Renal cortical epithelial cell (primary cell): ENCODE data around the gene ZCCHC4. TPM values are rescaled to one million over a fixed set of nuclear protein-coding genes. Genes with fewer than 3 reads are reported as not detected.

ENCODE experiments used
- DNase-seq: peaks from one replicate; pipeline ENCODE4 v3.0.0-alpha.2; 2011; ENCODE audit warnings: low read depth
- total RNA-seq: library from RNA; depleted of rRNA; stranded (reverse); fragments of >200 nt; gene quantifications from 2 replicates; pipeline ENCODE4 v1.2.3, GENCODE V29; 2014

The ZCCHC4 gene, protein sequence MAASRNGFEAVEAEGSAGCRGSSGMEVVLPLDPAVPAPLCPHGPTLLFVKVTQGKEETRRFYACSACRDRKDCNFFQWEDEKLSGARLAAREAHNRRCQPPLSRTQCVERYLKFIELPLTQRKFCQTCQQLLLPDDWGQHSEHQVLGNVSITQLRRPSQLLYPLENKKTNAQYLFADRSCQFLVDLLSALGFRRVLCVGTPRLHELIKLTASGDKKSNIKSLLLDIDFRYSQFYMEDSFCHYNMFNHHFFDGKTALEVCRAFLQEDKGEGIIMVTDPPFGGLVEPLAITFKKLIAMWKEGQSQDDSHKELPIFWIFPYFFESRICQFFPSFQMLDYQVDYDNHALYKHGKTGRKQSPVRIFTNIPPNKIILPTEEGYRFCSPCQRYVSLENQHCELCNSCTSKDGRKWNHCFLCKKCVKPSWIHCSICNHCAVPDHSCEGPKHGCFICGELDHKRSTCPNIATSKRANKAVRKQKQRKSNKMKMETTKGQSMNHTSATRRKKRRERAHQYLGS
- 10.6 and 13.6 TPM in 2 replicates for total RNA-seq

DNA sequence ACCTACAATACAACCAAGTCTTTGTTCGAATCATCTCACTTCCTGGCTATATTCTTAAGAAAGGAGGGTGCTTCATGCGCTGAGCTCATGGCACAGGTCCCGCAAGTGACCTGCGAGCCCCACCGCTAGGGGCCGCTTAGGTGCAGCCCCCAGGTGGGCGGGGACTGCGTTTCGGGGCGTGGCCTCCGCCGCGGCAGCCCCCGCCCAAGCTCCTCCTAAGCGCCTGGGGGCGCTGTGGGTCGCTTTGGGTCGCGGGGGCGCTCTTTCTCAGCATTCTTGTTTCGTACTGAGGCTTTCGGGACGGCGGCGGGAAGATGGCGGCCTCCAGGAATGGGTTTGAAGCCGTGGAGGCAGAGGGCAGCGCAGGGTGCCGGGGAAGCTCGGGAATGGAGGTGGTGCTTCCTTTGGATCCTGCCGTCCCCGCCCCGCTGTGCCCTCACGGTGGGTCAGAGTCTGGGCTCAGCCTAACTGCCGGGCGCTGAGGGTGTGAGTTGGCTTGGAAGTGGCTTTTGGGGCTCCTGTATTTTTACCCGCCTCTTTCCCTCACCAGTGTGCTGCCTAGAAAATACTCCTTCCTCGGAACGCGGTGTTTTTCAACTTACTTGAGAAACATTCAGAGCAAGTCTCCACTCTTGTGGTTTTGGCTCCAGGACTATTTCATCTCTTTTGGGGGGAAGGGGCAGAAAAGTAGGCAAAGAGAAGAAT is at the start of gene ZCCHC4:
Gene ZCCHC4 (plus strand): TSS at position 279 of the 705 bp plus-strand sequence. CDS start 36 bp downstream, at position 315.
- DNase-seq: peak; percentile 65

DNA sequence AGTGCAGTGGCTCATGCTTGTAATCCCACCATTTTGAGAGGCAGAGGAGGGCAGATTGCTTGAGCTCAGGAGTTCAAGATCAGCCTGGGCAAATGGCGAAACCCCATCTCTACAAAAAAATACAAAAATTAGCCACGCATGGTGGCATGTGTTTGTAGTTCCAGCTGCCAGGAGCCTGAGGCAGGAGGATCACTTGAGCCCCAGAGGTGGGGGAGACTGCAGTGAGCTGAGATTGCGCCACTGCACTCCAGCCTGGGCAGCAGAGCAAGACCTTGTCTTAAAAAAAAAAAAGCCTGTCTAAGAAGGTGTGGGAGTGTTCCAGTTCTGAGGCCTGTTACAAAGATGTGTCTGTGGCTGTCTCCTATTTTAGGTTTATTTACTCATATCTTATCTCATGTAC is 40.7 kb upstream of the ZCCHC4 start:
- DNase-seq: peak; percentile 3

DNA sequence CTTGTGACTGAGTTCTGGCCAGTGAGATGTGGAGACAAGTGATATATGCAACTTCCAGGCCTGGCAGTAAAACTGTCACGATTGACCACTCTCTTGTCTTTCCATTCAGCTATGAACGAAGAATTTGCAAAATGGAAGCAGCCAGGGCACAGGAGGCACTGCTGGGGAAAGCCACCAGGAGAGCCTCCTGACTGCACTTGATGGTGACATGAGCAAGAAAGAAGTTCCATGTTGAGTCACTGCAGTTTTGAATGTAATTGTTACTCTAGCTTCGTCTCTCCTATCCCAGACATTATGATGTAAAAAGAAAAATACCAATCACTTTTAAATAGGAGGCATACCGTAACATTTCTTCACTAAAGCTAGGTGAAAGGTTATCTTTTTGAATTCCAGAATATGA is 32.4 kb upstream of the ZCCHC4 start:
- DNase-seq: no peak

DNA sequence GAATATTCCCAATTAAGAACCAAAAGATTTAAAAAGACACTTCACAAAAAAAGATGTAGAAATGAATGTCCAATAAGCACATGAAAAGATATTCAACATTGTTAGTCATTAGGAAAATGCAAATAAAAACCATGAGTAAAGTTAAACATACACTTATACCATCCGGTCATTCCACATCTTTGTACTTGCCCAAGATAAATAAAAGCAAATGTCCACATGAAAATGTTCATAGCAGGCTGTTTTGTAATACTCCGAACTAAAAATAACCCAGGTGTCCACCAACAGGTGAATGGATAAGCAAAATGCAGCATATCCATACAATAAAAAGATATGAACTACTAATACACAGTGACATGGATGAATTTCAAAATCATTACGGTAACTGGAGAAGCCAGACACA is 28.6 kb upstream of the ZCCHC4 start:
- no peak for DNase-seq

DNA sequence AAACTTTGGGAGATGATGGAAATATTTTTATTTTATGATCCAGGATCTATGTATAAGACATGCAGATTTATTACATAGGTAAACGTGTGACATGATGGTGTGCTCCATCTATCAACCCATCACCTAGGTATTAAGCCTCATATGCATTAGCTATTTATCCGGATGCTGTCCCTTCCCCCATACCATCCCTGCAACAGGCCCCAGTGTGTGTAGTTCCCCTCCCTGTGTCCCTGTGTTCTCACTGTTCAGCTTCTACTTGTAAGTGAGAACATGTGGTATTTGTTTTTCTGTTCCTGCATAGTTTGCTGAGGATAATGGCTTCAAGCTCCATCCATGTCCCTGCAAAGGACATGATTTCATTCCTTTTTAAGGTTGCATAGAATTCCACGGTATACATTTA is 28.1 kb upstream of the ZCCHC4 start:
- no peak for DNase-seq

DNA sequence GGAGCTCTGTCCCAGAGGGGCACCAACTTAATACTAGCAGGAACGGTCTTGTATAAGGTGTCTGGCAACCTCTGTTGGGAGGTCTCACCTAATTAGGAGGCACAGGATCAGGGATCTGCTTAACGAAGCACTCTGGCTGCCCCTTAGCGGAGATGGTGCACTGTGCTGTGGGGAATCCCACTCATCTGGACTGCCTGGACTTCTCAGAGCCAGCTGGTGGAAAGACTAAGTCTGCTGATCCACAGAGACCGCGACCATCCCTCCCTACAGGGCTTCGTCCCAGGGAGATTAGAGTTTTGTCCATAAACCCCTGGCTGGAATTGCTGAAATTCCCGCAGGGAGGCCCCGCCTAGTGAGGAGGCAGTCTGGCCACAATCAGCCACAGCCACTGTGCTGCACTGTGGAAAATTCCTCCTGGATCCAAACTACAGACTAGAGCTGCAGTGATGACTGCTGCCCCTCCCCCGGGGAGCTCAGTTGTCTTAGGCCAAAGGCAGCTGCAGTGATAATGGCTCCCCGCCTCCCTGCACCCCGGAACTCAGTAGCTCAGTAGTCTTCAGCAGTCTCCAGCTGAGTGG is 22.0 kb upstream of the ZCCHC4 start:
- DNase-seq: no peak

DNA sequence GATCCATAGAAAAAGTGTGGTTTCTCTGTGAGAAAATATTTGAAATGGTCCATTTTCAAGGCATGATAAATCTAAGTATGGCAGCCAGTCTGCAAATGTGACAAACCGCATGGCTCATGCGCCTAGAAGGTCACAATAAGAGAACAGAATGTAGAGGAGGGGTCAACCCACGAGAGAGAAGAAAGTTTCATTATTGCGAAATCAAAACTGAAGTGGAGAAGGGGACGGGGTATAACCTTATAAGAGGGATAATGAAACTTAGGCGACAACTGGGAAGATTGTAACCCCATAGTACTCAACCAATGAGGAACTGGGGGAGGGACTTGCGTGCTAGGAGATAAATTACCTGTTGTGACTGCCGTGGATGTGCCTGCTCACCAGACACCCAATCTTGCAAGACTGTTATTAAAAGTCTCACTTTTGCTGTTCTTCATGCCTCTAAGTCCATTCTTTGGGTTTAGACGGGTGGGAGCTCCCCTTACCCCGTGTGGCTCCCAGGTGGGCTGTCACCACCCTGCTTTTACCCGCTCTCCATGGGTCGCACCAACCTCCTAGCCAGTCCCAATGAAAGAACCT is 21.3 kb upstream of the ZCCHC4 start:
- no peak for DNase-seq

DNA sequence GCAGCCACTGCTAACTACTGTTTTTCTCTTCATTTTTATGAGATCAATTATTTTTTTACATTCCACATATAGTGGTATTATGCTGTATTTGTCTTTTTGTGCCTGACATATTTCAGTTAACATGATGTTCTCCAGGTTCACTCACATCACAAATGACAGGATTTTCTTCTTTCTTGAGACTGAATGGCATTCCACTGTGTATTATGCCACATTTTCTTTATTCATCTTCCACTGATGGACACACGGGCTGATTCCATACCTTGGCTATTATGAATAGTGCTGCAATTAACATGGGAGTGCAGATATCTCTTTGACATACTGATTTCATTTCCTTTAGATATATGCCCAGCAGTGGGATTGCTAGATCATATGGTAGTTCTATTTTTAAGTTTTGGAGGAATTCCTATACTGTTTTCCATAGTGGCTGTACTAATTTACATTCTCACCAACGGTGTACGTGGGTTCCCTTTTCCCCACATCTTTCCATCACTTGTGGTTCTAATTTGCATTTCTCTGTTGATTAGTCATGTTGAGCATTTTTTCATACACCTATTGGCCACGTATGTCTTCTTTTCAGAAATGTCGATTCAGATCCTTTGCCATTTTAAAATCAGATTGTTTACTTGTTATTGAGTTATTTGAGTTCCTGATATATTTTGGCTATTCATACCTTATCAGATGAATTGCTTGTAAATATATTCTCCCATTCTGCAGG is 14.9 kb upstream of the ZCCHC4 start:
- DNase-seq: no peak

DNA sequence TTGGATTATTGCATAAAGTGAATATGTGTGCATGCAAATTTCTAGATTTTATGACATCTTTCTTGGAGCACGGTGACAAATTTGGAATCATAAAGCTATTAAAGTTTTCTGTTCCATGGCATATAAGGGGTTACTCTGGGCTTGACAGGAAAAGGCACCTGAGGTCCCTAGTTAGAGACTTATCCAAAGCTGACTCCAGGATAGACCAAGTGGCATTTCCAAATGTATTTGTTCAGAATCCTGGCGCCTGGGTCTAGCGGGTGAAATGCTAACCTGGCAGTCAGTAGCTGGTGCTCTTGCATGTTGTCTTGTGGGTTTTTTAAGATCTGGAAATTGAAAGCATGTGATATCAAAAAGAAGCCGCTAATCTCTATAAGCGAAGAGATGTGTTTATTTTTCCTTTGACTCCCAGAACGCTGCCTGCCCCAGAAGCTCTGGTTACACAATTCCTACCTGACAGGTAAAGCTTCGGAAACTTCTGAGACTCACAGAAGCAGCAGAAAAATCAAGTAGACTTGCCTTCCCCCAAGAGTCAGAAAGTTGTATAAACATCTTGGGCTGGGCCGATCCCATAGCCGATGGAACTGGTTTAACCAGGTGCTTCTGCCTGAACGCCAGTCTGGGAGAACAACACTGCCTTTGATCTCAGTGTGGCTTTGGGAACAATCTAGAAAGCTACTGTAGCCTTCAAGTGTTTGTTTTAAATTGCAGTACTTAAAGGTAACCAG is 12.9 kb upstream of the ZCCHC4 start:
- DNase-seq: peak; percentile 37

DNA sequence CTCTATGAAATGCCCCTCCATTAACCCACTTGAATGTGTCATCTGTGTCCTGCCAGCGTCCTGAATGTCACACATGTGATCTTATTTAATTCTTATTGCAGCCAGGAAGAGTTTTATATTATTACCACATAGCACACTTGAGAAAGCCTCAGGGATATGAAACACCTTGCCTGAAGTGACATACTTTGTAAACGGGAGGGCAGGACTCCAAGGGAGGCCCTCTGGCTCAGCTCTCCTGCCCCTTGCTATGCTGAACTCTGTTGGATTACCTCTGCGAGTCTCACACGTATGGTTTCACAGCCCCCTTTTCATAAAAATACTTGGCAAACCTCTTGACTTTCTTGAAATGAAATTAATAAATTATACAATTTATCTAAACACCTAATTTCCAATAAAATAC is 11.1 kb upstream of the ZCCHC4 start:
- no peak for DNase-seq

DNA sequence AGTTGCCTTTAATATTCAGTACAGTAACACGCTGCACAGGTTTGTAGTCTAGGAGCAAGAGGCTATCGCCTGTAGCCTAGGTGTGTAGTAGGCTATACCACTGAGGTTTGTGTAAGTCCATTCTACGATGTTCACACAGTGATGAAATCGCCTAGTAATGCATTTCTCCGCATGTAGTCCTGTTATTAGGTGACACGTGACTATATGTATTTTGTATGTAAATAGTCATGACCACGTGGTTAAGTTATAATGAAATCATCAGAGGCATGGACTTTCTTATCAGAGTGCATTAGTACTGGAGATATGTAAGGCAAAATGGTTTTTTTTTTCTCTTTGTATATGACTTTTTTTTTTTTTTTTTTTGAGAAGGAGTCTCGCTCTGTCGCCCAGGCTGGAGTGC is 9.9 kb upstream of the ZCCHC4 start:
- no peak for DNase-seq

DNA sequence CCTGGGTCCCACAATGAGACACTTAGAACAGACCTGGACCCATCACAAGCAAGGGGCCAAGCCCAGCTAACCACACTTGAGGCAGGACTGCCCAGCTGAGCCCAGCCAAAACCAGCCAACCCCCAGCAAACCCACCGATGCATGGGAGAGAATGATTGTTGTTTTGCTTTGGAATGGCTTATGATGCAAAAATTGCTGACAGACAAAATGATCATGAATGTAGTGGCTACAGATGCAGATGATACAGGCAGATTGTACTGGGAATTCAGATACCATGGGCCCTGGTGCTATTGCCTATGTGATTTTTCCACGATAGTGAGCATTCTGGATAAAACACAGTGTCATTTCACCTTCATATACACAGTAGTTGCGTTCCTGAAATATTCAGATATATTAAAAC is 9.0 kb upstream of the ZCCHC4 start:
- DNase-seq: no peak

DNA sequence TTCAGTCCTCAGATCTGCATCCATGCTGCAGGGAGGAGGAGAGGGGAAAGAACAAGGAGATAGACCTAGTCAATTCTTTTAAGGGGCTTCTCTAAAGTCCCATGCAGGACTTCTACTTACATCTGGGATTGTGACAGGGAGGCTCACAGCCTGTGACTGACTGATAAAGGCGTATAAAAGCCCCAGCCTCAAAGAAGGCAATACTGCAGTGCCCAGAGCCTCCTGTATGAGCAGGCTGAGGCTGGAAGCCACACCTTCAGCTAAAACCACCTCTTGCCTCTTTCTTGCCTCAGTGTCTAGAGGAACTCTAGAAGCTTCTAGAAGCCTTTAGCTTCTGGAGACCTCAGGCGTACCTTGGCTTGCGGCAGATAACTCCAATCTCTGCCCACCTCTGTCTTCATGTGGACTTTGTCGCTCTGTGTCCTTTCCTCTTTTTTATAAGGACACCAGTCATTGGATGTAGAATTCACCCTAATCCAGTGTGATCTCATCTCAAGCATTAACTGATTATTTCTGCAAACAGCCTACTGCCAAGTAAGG is 6.0 kb upstream of the ZCCHC4 start:
- no peak for DNase-seq

DNA sequence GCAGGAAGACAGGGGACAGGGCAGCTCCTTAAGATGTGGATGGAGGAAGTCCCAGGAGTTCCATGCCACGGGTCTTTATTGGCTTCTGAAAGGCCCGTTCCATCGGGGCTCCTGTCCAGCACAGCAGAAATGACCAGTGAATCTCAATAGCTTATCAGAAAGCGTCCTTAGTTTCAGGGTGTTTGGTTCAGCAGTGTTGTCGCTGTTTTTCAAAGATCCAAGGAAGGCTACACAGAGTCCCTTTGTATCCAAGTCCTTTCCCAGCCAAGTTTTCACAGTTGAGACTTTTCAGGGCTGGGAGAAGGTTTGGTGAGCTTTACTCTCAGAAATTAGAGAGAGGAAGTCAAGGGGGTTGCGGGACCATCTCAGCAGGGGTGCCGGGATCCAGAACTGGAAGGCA is 5.0 kb upstream of the ZCCHC4 start:
- no peak for DNase-seq

DNA sequence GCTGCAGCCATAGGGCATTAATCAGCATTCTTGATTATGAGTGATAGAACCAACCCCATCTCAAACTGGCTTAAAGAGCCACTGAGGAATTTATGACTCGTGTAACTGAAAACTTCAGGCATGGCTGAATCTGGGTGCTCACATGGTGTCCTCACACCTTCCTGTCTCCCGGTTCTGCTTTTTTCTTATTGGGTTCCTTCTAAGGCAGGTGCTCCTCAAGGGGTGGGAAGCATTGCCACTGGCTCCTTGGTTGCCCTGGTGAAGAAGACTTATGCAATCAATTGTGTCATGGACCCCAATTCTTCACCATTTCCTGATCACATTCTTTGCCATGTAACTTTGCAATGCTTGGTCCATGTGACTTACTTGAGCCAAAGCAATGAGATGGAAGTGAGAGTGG is 4.3 kb upstream of the ZCCHC4 start:
- peak; percentile 30 for DNase-seq

DNA sequence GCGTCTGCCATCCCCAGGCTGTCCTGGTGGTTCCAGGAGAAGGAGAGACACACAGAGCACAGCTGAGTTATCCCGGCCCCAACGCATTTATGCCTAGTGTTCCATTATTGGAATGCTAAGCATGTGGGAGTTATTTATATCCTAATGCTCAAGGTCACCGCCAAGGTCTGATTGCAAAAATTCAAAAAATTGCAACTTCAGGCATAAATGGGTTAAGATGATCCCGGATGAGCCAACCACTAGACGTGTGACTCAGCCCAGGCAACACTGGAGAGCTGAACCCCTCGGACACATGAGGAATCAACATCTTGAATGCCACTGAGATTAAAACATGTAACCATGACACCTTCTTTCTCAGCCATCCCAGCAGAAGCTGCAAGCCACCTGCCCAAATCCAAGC is 3.8 kb upstream of the ZCCHC4 start:
- DNase-seq: no peak

DNA sequence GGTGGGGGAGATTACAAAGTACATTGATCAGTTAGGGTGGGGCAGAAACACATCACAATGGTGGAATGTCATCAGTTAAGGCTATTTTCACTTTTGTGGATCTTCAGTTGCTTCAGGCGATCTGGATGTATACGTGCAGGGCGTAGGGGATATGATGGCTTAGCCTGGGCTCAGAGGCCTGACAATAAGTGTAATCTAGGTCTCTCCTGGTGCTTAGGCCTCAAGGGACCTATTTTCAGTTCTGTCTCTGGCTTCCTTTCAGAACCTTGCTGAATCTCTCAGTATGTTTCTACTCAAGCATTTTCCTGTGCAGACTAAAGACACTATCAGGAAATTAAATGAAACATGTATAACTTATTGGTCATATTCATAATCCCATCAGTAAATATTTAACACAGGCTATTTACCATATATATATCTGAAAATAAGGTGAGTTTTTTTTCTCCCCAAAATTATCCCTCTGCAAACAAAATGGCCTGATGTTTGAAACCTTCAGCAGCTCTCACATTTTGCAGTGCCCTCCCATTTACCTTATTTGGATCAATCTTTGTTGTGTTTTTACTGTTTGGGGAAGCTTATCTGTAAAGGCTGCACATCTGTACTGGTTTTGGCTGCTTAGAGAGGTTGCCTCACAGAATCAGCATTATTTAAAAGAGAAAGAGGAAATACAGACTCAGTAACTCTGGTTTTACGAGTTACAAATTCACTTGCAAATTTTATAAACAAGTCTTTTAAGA is 2.3 kb upstream of the ZCCHC4 start:
- no peak for DNase-seq

DNA sequence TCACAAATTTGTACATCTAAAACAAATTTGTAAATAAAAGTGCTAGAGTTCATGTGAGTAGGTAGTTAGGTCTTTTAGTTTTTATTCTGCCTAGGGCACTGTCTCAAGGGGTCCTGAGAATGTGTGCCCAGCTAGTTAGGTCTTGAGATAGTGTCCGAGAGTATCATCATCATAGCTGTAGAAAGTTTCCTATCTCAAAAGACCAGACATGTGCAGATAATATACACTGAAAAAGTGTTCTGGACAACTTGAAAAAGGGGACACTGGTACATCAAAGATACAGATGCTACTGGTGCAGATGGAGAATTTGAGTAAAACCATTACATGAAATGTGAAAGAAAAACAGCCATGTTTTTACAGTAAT is 1.8 kb upstream of the ZCCHC4 start:
- no peak for DNase-seq

DNA sequence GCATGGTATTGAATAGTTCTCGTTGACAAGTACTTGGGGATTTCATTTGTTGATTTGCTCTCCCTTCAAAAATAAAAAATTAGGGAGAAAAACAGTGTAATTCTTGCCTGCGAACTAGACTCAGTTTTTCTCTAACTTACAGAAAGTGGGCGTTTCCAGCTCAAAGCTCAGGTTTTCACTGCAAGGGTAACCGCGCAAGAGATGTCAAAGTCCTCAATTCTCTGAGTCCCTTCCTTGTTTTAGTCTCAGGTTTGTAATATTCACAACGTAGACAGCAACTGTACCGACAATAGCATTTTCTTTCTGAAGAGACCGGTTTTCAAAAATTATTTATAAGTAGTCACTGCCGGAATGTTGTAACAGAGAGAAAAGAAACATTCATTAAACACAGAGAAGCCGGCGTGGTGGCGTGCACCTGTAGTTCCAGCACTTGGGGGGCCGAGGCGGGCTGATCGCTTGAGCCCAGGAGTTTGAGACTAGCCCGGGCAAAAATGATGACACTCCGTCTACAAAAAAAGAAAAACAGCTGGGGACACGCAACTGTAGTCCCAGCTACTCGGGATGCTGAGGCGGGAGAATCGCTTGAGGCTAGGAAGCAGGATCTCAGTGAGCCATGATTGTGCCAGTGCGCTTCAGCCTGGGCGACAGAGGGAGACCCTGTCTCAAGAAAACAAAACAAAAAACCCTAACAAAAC is 774 bp downstream of the ZCCHC4 start:
- peak; percentile 14 for DNase-seq

DNA sequence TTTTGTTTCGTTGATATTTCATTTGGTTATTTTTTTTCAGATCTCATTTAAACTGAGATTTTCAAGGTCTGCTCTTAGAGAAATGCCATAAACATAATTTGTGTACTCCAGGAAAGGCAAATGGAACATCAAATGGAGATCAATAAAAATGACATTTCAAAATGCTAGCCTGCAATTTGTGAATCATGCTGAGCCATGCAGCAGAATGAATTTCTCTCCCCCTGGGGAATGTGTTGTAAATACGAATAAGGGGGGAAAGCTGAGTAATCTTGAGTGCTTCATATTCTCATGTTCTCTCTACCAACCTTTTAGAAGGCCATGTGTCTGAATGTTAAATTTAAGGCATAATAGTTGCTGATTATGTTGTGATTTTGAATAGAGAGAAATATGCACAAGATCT is 7.8 kb downstream of the ZCCHC4 start:
- peak; percentile 73 for DNase-seq
